Renal cortical epithelial cell (primary cell): ENCODE measurements around the gene USP22. TPM values are rescaled to one million over a fixed set of nuclear protein-coding genes. Genes with fewer than 3 reads are reported as not detected.
A peak's percentile ranks its signal among the peaks of the same experiment; 100 is the strongest.

Experiments
- DNase-seq: peaks from one replicate; pipeline ENCODE4 v3.0.0-alpha.2; 2011; ENCODE audit warnings: low read depth
- total RNA-seq: library from RNA; depleted of rRNA; stranded (reverse); fragments of >200 nt; gene quantifications from 2 replicates; pipeline ENCODE4 v1.2.3, GENCODE V29; 2014

Gene USP22
- total RNA-seq, 1 donor from 2014 or later, result 372 TPM

DNA sequence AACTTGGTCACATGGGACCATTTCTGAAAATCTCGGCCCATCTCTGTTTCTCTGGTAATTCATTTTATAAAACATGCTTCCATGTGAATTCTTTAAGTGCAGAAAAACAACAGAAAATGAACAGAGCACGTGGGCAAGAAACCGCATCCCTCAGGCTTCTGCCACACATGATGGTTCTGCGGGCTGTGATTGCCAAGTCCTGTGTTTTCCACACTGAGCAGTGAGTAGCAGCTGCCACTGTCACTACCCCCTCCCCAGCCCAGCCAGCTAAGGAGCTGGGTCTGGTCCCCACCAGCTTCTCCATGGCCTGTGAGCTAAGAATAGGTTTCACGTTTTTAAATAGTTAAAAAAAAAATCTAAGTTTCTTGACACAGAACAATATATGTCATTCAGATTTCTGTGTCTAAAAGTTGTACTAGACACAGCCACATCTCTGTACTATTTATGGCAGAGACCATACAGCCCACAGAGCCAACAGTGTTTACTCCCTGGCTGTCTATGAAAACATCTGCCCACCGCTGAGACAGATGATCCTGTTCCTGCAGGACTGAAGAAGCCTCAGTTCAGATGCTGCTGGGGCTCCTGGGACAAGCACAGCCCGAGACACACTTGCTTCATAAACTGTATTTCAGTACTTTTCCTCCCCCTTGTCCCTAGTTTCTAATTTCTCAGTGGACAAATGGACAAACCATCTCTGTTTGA is 41.5 kb downstream of the USP22 start:
- DNase-seq, result no peak

DNA sequence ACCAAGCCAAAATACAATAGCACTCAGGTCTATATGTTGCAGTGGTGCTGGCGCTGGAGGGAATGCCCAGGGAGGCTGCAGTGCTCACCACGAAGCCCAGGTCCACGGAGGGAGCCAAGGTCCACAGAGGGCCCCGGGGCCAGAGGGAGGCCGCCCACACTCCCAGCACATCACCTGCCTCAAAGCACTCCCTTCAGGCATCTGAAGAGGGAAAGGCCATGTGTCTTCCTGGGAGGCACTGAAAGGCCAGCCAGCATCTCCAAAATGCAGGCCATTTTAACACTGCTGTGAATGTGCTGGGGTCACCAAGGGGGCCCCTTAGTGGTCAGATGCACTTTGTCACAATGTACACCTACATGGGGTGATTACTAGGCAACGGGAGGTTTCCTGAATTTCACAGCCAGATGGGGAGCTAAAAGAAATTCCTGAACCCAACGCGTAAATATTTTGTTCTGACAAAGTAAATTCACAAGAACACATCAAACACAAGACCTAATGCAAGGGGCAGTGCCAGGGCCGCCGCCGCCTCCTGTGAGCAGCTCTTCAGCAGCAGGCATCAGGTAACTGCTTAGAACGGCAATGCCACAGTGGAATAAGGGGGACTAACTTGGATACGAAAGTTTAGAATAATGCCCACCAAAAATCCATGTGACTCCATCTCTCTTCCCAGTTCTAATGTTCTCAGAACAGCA is 42.8 kb downstream of the USP22 start:
- no peak for DNase-seq

DNA sequence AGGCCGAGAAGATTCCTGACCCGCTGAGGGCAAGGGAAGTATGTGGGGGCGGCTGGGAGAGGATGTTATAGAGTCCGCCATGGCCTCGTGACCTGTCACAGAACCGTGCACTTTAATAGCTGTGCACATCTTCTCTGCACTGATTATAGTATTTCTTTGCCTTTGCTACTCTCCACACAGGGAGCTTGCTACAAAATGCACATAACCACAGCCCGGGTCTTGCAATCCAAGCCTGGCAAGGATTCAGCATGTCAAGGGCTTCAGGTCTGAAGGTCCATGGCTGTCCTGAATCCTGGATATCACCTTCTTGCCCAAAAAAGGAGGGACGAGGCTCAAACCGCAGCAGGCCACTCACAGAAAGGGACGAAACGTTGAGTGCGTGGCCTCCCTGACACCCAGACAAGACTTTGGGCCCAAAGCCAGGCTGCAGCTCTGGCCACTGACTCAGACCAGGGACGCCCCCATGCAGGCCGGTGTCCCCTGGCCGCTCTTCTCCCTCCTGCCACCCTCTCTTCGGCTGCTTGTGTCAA is 43.7 kb downstream of the USP22 start:
- DNase-seq, result no peak

DNA sequence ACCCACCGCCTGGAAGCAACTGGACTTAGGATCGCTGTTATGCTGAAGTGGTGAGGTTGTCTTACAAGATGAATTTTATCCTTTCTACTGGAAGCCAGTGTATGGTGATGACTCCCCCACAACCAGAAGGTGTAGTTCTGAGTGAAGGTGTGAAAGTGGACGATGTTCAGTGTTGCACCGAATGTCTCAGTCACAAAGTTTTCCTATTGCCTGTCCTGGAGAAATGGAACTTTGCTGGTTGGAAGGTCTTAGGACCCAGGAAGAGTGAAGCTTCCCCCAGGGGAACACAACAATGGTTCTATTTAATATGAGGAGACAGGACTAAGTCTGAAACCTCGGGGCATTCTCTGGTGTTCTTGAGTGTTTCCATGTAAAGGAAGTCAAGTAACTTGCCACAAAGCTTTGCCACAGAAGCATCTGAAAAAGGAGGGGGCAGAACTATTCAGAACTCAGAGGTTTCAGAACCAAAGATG is 44.2 kb downstream of the USP22 start:
- DNase-seq, result no peak

DNA sequence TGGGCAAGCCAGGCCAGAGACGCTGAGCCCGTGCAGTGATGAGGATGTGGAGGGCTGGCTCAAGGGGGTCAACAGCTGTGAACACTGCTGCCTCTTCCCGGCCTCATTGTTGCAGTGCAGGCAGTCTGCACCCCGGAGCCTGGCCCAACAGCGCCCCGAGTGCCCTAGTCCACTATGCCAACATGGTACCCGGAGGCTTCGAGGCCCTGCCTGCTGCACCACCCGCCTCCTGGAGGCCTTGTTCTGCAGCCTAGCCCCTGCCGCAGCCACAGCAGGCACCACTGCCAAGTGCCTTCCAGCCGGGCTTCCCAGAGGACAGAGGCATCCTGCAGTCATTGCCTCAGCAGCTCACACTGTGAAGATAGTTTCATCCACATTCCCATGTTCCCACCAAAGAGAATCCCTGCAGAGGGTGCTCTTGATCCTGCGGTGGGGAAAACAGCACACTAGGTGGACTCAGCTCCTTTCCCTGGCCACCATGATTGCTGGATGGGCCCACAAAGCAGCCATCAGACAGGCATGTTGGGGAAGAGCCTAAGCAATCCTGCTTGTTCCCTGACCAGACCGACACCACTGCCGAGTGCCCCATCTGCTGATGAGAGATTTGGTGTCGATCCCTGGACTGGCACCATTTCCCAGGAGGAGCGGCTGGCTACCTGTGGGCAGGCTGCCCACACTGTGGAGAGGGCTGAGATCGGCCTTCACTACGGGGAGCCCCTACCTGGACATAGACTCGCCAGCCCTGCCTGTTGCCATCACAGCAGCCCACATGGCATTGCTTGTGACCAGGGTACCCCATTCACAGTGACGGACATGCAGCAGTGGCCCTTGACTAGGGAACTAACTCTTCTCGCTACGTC is 44.9 kb downstream of the USP22 start:
- no peak for DNase-seq

DNA sequence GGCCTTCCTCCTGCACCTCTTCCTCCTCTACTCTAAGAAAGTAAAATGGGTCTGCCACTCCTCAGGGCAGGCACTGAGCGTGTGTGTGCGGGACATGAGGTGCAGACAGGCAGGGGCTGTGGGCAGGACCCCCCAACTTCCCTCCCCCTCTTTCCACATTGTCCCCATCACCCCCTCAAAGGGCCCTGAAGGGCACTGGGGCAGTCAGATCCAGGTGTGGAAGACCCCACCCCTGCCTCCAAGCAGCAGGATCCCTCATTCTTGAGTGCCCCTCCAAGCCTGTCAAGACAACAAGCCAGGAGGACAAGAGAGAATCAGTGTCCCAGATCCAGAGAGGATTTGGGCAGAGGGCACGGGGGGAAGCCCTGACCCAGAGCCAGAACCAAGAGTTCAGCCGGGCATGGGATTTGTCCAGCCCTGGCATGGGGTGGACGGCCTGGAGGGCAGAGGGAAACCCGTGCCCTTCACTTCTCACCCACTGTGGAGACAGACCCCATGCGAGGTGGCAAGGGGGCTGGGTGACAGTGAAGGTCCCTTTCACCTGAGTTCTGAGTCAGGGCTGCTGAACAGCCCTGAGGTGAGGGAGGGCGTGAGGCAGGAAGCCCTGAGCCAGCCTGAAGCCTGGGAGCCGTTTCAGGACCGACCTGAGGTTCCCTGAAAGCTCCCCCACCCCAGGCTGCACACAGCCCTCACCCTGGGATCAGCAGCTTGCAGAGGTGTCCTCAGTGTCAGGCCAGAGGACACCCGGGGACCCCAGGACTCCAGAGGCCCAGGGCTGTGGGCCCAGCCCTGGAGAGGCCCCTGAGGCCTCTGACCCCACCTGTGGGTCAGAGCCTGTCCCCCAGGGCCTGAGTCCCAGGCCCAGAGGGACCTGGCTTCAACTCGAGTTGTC is 45.8 kb downstream of the USP22 start:
- DNase-seq, result no peak

DNA sequence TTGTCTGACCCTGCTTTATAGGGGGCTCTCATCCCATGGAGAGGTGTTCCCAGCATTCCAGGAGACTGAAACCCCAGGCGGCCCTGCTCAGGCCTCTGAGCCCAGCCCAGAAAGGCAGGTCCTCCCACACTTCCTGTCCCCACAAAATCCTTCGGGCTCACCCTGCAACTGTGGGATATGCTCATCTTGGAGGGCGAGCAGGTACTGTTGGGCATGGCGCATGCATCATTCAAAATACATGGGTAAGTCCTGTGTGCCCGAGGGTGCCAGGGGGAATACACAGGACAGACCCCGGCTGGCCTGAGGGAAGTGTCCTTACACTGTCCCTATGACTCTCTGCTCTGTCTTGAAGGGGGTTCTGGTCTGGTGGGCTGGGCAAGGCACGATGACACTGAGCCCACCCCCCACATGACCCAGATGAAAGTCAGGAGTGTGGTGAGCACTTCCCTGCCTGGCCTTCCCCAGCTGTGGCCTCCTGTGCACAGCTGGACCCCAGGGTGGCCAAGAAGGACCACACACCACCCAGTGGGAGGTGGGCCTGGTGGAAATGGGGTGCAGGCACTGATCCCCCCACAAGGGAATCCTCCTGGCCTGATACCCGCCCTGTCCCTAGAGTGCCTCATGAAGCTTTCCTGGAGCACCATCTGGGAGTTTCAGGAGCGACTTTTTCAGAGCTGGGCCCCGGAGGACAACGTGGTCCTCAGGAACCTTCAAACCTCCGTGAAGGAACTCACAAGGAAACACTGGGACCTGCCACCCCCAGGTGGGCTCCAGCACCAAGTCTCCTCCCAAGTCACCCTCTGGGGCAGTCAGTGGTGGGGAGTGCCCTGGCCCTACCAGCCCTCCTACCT is 46.7 kb downstream of the USP22 start:
- no peak for DNase-seq

DNA sequence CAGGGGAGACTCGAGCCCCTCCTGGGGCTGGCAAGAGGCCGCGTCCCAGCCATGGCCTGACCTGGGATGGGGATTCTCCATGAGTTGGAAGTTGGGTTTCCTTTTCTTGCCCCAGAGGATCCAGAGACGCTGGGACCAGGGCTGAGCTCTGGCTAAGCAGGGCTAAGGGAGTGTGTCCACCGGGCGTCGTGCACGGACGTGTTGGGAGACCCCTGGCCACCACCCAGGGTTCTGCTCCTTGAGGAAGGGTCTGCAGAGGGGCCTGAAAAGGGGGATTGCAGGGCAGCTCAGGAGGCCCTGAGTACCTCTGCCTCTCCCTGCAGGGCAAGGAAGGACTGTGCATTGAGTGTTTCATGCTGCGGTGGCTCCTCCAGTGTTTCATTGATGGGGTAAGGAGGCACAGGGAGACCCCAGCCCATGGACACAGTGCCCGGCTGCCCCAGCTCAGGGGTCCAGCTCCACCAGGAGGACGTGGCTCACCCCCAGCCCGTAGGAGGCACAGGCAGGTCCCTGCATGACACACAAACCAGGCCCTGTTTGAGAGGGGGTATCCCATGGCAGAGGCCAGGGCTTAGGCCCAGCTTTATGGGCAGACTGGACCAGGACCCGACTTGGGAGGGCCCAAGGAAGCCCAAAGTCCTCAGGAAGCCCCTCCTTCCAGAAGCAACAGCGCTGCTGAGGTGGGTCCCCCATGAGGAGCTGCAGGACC is 47.5 kb downstream of the USP22 start:
- DNase-seq, result no peak

DNA sequence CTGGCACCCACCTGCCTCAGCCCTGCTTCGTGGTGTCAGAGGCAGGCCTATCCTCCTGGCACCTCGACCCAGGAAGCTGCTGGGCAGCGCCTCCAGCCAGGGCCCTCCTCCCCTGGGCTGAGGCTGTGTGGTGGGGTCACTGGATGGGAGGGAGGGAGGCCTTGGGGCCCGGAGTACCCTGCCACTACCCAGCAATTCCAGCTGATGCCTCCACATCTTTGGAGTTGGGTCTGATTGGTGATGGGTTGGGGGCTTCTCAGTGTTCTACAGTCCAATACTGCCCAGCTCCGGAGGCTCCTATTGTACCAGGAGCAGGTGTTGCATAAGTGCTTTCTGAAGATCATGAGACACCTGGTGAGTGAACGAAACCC is 48.0 kb downstream of the USP22 start:
- no peak for DNase-seq

DNA sequence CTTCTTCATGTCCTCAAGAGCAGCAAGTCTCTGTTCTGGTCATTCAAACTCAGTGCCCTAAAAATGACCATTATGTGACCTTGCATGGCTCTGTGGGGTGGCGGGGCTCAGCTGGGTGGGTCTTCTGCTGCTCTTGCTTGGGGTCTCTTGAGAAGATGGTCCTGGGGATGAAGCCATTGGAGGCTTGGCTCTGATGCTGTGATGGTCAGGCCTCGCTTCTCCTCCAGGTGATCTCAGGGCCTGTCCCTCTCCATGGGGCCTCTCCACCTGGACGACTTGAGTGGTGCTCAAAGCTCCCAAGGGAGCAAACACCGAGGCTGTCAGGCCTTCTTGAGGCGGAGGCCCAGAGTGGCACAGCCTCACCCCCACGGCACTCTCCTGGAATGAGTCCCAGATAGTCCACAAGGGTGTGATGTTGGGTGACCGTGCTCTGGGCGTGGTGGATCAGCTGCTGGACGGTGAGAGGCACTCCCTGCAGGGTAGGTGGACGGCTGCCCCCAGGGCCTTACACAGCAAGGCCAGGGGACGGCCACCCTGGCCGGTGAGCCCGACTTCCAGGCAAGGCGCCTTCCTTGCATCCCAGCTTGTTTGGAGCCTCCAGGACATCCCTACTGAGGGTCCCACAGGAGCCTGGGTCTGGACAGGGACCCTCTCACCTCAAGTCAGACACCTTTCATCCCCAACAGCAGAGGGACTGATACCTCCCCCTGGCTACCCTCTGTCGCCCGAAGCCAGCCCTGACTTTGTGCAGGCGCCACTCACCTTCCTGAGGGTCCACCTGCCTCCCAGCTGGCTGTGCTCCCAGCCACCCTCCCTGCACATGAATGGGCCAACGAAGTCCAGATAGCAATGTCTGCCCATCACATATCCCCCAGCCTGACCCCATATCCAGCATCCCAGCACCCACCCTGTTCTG is 48.7 kb downstream of the USP22 start:
- no peak for DNase-seq

DNA sequence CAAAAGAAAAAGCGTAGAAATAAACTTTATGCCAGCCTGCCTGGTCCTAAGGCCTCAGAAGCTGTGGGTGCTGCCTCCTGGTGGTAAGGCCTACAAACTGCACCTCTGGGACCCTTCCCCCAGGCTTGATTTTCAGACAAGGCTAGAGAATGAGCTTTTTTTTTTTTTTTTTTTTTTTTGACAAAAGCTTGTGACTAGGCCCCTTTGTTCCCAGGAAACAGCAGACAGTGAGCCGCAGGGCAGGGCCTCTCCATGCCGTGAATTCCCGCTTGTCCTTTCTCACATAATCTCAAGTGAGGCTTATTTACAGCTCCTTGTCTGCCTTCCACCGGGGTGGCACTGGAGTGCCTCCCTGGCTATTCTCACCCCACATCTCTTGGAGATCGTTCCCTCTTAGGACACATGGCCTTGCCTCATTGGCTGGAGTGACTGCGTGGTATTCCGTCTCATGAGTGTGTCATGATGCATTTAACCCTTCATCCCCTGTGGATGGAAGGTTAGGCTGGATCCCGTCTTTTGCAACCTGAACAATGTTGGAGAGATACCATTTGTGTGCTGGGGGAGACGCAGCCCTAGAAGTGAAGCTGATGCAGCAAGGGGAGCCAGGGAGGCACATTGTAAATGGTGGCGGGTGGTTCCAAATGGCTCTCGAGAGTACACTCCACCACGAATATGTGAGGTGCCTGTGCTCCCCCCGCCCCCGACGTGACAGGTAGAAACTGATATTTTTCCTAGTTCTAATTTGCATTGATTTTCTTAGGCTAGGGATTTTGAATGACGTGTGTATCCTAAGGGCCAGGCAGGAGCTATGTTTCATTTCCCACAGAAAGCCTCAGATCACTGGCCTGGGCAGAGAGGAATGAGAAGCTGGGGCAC is 49.6 kb downstream of the USP22 start:
- peak; percentile 66 for DNase-seq

DNA sequence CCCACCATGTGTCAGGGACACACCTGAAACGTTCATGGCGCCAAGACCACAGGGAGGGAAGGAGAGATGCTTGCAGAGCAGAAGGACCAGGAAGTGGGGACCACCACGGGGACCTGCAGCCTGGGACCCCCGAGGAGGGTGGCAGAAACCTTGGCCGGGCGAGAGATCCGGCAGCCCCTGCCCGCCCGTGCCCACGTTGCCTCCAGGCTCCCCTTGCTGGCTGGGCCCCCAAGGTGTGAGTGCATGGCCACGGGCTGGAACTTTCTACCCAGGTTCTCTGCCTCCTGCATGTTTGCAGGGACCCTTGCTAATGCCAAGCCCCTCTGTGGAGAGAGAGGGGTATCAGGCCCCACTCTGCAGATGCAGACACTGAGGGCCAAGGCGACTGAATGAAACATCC is 50.4 kb downstream of the USP22 start:
- no peak for DNase-seq

DNA sequence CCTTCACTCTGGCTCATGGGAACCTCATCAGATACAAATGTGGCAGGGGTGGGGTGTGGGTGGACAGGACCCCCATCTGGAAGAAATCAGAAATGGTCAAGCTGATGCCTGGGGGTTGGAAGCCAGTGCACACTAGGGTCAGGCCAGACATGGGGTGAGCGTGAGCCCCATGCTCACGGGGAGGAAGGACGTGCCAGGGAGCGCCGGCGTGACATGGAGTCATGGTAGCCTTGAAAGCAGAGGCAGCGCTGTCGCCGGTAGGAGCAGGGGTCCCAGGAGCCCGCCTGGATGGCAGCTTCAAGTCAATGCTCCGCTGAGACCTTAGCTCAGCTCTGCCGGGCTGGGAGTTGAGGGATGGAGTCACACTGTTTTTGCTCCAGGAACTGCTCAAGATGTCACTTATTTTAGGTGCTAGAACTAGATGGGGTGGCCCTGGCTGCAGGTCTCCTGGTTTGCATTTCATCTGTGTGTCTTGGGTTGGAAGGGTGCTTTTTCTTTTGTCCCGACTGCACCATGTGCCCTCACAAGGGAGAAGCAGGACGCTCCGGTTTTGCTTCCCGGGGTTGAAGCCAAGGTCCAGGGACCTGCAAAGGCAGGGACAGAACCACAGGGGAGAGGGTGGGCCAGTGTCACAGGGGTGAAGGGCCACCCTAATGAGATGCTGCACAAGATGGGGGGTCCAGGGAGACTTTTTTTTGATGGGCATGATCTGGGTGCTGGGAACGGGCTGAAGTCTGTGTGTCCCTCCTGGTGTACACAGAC is 51.4 kb downstream of the USP22 start:
- DNase-seq, result no peak

DNA sequence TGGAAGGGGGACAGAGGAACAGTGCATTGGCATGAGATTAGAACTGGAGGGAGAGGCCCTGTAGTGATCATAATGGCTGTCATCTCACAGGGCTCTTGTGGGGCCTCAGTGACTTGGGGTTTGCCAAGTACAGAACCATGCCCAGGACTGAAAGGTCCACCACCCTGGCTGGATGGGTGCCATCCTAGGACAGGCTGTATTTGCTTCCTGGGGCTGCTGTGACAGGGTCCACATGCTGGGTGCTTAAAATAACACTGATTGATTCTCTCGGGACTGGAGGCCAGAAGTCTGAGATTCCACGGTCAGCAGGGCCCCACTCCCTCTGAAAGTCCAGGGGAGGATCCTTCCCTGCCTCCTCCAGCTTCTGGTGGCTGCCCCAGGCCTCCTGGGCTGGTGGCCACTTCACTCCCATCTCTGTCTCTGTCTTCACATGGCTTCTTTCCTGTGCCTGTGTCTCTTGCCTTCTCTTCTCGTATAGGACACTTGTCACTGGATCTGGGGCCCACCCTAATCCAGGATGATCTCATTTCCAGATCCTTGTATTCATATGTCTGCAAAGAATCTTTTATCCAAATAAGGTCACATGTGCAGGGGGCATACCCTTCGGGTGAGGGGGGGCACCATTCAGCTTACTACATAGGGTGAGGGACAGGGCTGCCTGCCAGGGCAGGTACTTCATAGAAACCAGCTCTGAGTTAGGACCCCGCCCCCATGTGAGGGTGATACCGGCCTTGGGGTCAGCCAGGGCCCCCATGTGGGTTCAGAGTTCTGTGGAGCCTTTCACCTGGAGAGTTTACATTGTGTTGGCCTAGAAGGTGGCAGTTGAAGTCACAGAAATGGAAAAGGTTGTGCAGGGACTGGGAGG is 52.6 kb downstream of the USP22 start:
- no peak for DNase-seq

DNA sequence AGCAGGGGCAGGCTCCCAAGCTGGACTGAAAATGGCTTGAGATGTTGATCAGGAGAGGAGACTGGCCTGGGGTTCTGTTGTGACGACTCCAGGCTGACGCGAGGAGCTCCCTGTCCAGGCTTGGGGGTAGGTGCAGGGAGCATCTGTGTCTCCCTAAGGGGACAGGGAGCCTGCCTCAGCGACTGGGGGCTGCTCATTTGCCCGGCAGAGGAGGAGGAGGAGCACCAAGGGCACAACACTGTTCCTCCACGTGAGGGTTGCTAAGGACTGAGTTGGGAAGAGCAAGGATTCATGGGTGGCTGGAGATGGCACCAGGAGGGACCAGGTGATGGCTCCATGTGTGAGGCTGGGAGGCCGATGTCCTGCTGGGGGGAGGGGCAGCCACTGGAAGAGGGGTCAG is 53.3 kb downstream of the USP22 start:
- no peak for DNase-seq

DNA sequence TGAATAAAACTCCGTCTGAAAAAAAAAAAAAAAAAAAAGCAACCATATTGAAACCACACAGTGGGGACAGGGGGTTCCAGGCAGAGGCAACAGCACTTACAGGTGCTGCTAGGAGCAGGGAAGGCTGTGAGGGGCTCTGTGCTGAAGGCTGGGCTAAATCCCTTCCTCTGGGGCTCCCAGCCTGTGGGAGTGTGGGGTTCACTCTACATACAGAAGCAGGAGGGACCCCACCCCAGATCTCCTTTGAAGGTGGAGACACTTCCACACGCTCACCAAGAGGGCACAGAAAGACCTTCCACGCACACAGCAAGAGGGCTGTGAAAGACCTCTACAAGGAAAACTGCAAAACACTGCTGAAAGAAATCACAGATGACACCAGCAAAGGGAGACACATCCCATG is 53.9 kb downstream of the USP22 start:
- DNase-seq, result no peak
